WTC11 (cell line): ENCODE results near the gene PPP1R16B. TPM values are rescaled to one million over a fixed set of nuclear protein-coding genes. Genes with fewer than 3 reads are reported as not detected.

Experiments used
- ATAC-seq: fragments of 200-7000 bp; cut with Tn5 transposase; 2 replicates; pipeline ENCODE4 v1.10.0; 2021; ENCODE audit warnings: mild to moderate bottlenecking, moderate library complexity
- CTCF ChIA-PET: fragments of 300-600 bp; sonication (Branson Sonifier 250); formaldehyde crosslinking; loops from one replicate; lab custom pipeline; 2021; ENCODE audit warnings: antibody characterized with exemption; lab: Charles Lee
- POLR2A ChIA-PET: fragments of 350-600 bp; sonication (Branson Sonifier 250); formaldehyde crosslinking; loops from one replicate; lab custom pipeline; 2021; ENCODE audit warnings: antibody characterized with exemption; lab: Charles Lee
- DNase-seq: peaks from one replicate; pipeline ENCODE4 v3.0.0; 2021; ENCODE audit warnings: low spot score
- H3K27ac Mint-ChIP-seq: 2 replicates; pipeline ENCODE4 v1.8.0; 2021; ENCODE audit warnings: mixed read lengths
- H3K27me3 Mint-ChIP-seq: 2 replicates; pipeline ENCODE4 v1.8.0; 2021; ENCODE audit warnings: low read depth, mild to moderate bottlenecking, moderate library complexity, mixed read lengths
- H3K36me3 Mint-ChIP-seq: 2 replicates; pipeline ENCODE4 v1.8.0; 2021; ENCODE audit warnings: mixed read lengths
- H3K4me1 Mint-ChIP-seq: 2 replicates; pipeline ENCODE4 v1.8.0; 2022; ENCODE audit warnings: mixed read lengths
- H3K4me3 Mint-ChIP-seq: 2 replicates; pipeline ENCODE4 v1.8.0; 2021; ENCODE audit warnings: mild to moderate bottlenecking, moderate library complexity, mixed read lengths
- H3K9me3 Mint-ChIP-seq: 2 replicates; pipeline ENCODE4 v1.8.0; 2021; ENCODE audit warnings: mixed read lengths
- ERG ChIP-seq: fragments of 250-450 bp; sonication (Bioruptor Pico); IDR thresholded peaks from 2 replicates; pipeline ENCODE4 v1.8.0; 2021; ENCODE audit warnings: mild to moderate bottlenecking
- FOXP4 ChIP-seq: sonication (generic); formaldehyde crosslinking; IDR thresholded peaks from 2 replicates; pipeline ENCODE4 v1.8.0; 2022; ENCODE audit warnings: mild to moderate bottlenecking, missing genetic modification reagents
- GTF2I ChIP-seq: fragments of 250-450 bp; sonication (Bioruptor Pico); conservative IDR thresholded peaks from 2 replicates; pipeline ENCODE4 v1.4.0; 2021; ENCODE audit warnings: mild to moderate bottlenecking
- HMGXB4 ChIP-seq: sonication (generic); formaldehyde crosslinking; IDR thresholded peaks from 2 replicates; pipeline ENCODE4 v1.8.1; 2023; ENCODE audit warnings: mild to moderate bottlenecking, moderate library complexity, missing genetic modification reagents
- JAZF1 ChIP-seq: fragments of 250-450 bp; sonication (Bioruptor Pico); IDR thresholded peaks from 2 replicates; pipeline ENCODE4 v1.9.0; 2021; ENCODE audit warnings: moderate library complexity, mild to moderate bottlenecking, inconsistent platforms
- OVOL2 ChIP-seq: fragments of 250-450 bp; sonication (Bioruptor Pico); IDR thresholded peaks from 2 replicates; pipeline ENCODE4 v1.9.0; 2021; ENCODE audit warnings: mild to moderate bottlenecking, borderline replicate concordance
- STAT6 ChIP-seq: sonication (generic); formaldehyde crosslinking; conservative IDR thresholded peaks from 2 replicates; pipeline ENCODE4 v1.8.1; 2023; ENCODE audit warnings: mild to moderate bottlenecking, low read depth, missing genetic modification reagents, moderate library complexity
- TEAD4 ChIP-seq: sonication (generic); formaldehyde crosslinking; IDR thresholded peaks from 2 replicates; pipeline ENCODE4 v1.8.0; 2022; ENCODE audit warnings: mild to moderate bottlenecking, missing genetic modification reagents
- ZNF232 ChIP-seq: sonication (generic); formaldehyde crosslinking; IDR thresholded peaks from 2 replicates; pipeline ENCODE4 v1.8.0; 2022; ENCODE audit warnings: mild to moderate bottlenecking, missing genetic modification reagents
- ZNF263 ChIP-seq: sonication (generic); formaldehyde crosslinking; IDR thresholded peaks from 2 replicates; pipeline ENCODE4 v1.8.1; 2022; ENCODE audit warnings: low read depth, mild to moderate bottlenecking, moderate library complexity, missing genetic modification reagents
- ZNF423 ChIP-seq: fragments of 250-450 bp; sonication (Bioruptor Pico); IDR thresholded peaks from 2 replicates; pipeline ENCODE4 v2.1.2; 2022; ENCODE audit warnings: mild to moderate bottlenecking, moderate library complexity
- ZNF532 ChIP-seq: fragments of 250-450 bp; sonication (Bioruptor Pico); IDR thresholded peaks from 2 replicates; pipeline ENCODE4 v1.9.0; 2021; ENCODE audit warnings: mild to moderate bottlenecking, borderline replicate concordance
- total RNA-seq: library from RNA; stranded (reverse); gene quantifications from 3 replicates; pipeline ENCODE4 v1.2.3, GENCODE V29; 2021
- TF ChIP-seq, protein P1 (sequence below): sonication (generic); formaldehyde crosslinking; IDR thresholded peaks from 2 replicates; pipeline ENCODE4 v1.8.0; 2022; ENCODE audit warnings: missing genetic modification reagents
- TF ChIP-seq, protein P2 (sequence below): sonication (generic); formaldehyde crosslinking; IDR thresholded peaks from 2 replicates; pipeline ENCODE4 v1.8.0; 2023; ENCODE audit warnings: missing genetic modification reagents

Gene PPP1R16B
- total RNA-seq, 1 experiment from 2014 or later: 12.0 TPM

GRCh38 chr20:38799203-38799602, 6.3 kb upstream of the PPP1R16B start (continued):
- TF ChIP-seq, protein P1, sequence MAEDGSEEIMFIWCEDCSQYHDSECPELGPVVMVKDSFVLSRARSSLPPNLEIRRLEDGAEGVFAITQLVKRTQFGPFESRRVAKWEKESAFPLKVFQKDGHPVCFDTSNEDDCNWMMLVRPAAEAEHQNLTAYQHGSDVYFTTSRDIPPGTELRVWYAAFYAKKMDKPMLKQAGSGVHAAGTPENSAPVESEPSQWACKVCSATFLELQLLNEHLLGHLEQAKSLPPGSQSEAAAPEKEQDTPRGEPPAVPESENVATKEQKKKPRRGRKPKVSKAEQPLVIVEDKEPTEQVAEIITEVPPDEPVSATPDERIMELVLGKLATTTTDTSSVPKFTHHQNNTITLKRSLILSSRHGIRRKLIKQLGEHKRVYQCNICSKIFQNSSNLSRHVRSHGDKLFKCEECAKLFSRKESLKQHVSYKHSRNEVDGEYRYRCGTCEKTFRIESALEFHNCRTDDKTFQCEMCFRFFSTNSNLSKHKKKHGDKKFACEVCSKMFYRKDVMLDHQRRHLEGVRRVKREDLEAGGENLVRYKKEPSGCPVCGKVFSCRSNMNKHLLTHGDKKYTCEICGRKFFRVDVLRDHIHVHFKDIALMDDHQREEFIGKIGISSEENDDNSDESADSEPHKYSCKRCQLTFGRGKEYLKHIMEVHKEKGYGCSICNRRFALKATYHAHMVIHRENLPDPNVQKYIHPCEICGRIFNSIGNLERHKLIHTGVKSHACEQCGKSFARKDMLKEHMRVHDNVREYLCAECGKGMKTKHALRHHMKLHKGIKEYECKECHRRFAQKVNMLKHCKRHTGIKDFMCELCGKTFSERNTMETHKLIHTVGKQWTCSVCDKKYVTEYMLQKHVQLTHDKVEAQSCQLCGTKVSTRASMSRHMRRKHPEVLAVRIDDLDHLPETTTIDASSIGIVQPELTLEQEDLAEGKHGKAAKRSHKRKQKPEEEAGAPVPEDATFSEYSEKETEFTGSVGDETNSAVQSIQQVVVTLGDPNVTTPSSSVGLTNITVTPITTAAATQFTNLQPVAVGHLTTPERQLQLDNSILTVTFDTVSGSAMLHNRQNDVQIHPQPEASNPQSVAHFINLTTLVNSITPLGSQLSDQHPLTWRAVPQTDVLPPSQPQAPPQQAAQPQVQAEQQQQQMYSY: no peak
- TF ChIP-seq ZNF532 (CRISPR knock-in tag): no peak
- TF ChIP-seq OVOL2: no peak
- TF ChIP-seq STAT6: no peak
- no peak for TF ChIP-seq TEAD4 (CRISPR knock-in tag)
- TF ChIP-seq HMGXB4 (CRISPR knock-in tag): no peak

DNA sequence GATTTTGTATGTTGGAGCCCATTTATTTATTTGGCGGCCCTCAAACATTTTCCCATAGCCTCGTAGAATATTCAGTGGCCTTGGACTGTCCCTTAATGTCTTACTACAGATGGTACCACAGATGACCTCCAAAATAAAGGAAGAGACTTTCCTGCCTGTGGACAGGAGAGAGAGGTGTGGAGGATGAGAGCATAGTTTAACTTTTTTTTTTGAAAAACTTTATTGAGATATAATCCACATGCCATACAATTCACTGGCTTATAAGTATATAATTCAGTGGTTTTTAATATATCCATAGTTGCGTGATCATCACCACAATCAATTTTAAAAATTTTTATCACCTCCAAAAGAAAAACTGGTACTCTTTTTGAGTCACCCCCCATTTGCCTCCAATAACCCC, 4.6 kb upstream of the PPP1R16B start:
- no peak overlapping the region for H3K4me3 Mint-ChIP-seq
- peaks cover 8% of the 10 kb centered on the region for H3K36me3 Mint-ChIP-seq
- no peak overlapping the region for H3K27ac Mint-ChIP-seq
- peaks cover 22% of the 10 kb centered on the region for H3K27me3 Mint-ChIP-seq
- ChIA-PET POLR2A (no interaction called here), CTCF (no interaction called here)
- DNase-seq (no peak), ATAC-seq (no peak)
- H3K9me3 Mint-ChIP-seq: peaks cover 9% of the 10 kb centered on the region
- H3K4me1 Mint-ChIP-seq: peaks cover 19% of the 10 kb centered on the region
- TF ChIP-seq ERG (CRISPR knock-in tag): no peak
- TF ChIP-seq ZNF263 (CRISPR knock-in tag): no peak
- TF ChIP-seq ZNF423 (CRISPR knock-in tag): no peak
- no peak for TF ChIP-seq STAT6
- no peak for TF ChIP-seq GTF2I (CRISPR knock-in tag)
- TF ChIP-seq FOXP4: no peak
- no peak for TF ChIP-seq ZNF232
- TF ChIP-seq JAZF1 (CRISPR knock-in tag): no peak
- TF ChIP-seq, protein P2, sequence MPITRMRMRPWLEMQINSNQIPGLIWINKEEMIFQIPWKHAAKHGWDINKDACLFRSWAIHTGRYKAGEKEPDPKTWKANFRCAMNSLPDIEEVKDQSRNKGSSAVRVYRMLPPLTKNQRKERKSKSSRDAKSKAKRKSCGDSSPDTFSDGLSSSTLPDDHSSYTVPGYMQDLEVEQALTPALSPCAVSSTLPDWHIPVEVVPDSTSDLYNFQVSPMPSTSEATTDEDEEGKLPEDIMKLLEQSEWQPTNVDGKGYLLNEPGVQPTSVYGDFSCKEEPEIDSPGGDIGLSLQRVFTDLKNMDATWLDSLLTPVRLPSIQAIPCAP (CRISPR knock-in tag): no peak
